HEK293 (cell line): ENCODE measurements around the gene NPR2.
A peak's percentile ranks its signal among the peaks of the same experiment; 100 is the strongest.

Source experiments
- GLI4 ChIP-seq: fragments of 450-650 bp; formaldehyde crosslinking; IDR thresholded peaks from 2 replicates; pipeline ENCODE4 v1.5.1; 2016; ENCODE audit warnings: missing biosample characterization, missing genetic modification characterization
- HIC1 ChIP-seq: fragments of 450-650 bp; formaldehyde crosslinking; IDR thresholded peaks from 2 replicates; pipeline ENCODE4 v1.5.1; 2016; ENCODE audit warnings: missing biosample characterization, missing genetic modification characterization
- INSM2 ChIP-seq: fragments of 450-650 bp; formaldehyde crosslinking; IDR thresholded peaks from 2 replicates; pipeline ENCODE4 v1.5.1; 2016; ENCODE audit warnings: missing biosample characterization, missing genetic modification characterization
- KLF16 ChIP-seq: fragments of 450-650 bp; formaldehyde crosslinking; IDR thresholded peaks from 2 replicates; pipeline ENCODE4 v1.5.1; 2017; ENCODE audit warnings: missing biosample characterization, missing genetic modification characterization
- KLF9 ChIP-seq: fragments of 450-650 bp; formaldehyde crosslinking; IDR thresholded peaks from 2 replicates; pipeline ENCODE4 v1.5.1; 2016; ENCODE audit warnings: missing biosample characterization, missing genetic modification characterization, low read depth
- PRDM4 ChIP-seq: fragments of 450-650 bp; formaldehyde crosslinking; IDR thresholded peaks from 2 replicates; pipeline ENCODE4 v1.5.1; 2017; ENCODE audit warnings: missing biosample characterization, missing genetic modification characterization
- REST ChIP-seq: fragments of 450-650 bp; formaldehyde crosslinking; IDR thresholded peaks from 2 replicates; pipeline ENCODE4 v1.5.1; 2016; ENCODE audit warnings: missing biosample characterization, missing genetic modification characterization
- SETDB1 ChIP-seq: IDR thresholded peaks from one replicate; pipeline ENCODE4 v1.6.1; 2017; ENCODE audit warnings: mild to moderate bottlenecking, low read length, moderate library complexity, mixed read lengths; ENCODE audit not compliant: insufficient read length
- ZBTB48 ChIP-seq: fragments of 450-650 bp; formaldehyde crosslinking; IDR thresholded peaks from 2 replicates; pipeline ENCODE4 v1.5.1; 2016; ENCODE audit warnings: missing biosample characterization, missing genetic modification characterization
- ZBTB8A ChIP-seq: fragments of 450-650 bp; formaldehyde crosslinking; IDR thresholded peaks from 2 replicates; pipeline ENCODE4 v1.5.1; 2016; ENCODE audit warnings: missing biosample characterization, missing genetic modification characterization
- ZNF112 ChIP-seq: fragments of 450-650 bp; formaldehyde crosslinking; IDR thresholded peaks from 2 replicates; pipeline ENCODE4 v1.5.0; 2017; ENCODE audit warnings: missing biosample characterization, missing genetic modification characterization
- ZNF366 ChIP-seq: fragments of 450-650 bp; formaldehyde crosslinking; conservative IDR thresholded peaks from 2 replicates; pipeline ENCODE4 v1.5.1; 2016; ENCODE audit warnings: missing biosample characterization, missing genetic modification characterization
- ZNF514 ChIP-seq: fragments of 450-650 bp; formaldehyde crosslinking; IDR thresholded peaks from 2 replicates; pipeline ENCODE4 v1.5.1; 2016; ENCODE audit warnings: missing biosample characterization, missing genetic modification characterization
- ZNF529 ChIP-seq: fragments of 450-650 bp; formaldehyde crosslinking; IDR thresholded peaks from 2 replicates; pipeline ENCODE4 v1.5.1; 2017; ENCODE audit warnings: missing genetic modification characterization, missing biosample characterization; ENCODE audit not compliant: insufficient replicate concordance
- ZNF549 ChIP-seq: fragments of 450-650 bp; IDR thresholded peaks from 2 replicates; pipeline ENCODE4 v1.5.1; 2018; ENCODE audit warnings: missing biosample characterization, missing genetic modification characterization, mild to moderate bottlenecking, inconsistent platforms, moderate library complexity
- ZNF555 ChIP-seq: fragments of 450-650 bp; formaldehyde crosslinking; conservative IDR thresholded peaks from 2 replicates; pipeline ENCODE4 v1.5.1; 2017; ENCODE audit warnings: missing biosample characterization, mild to moderate bottlenecking, missing genetic modification characterization, inconsistent platforms
- ZNF670 ChIP-seq: fragments of 450-650 bp; formaldehyde crosslinking; IDR thresholded peaks from 2 replicates; pipeline ENCODE4 v1.5.1; 2016; ENCODE audit warnings: missing biosample characterization, missing genetic modification characterization, low read depth
- ZNF707 ChIP-seq: fragments of 450-650 bp; formaldehyde crosslinking; IDR thresholded peaks from 2 replicates; pipeline ENCODE4 v1.5.1; 2016; ENCODE audit warnings: missing biosample characterization, missing genetic modification characterization
- ZNF777 ChIP-seq: fragments of 450-650 bp; formaldehyde crosslinking; IDR thresholded peaks from 2 replicates; pipeline ENCODE4 v1.5.1; 2017; ENCODE audit warnings: missing biosample characterization, missing genetic modification characterization, borderline replicate concordance
- ZSCAN16 ChIP-seq: fragments of 450-650 bp; formaldehyde crosslinking; IDR thresholded peaks from 2 replicates; pipeline ENCODE4 v1.5.1; 2016; ENCODE audit warnings: missing biosample characterization, missing genetic modification characterization
- ZSCAN18 ChIP-seq: fragments of 450-650 bp; formaldehyde crosslinking; IDR thresholded peaks from 2 replicates; pipeline ENCODE4 v1.5.1; 2016; ENCODE audit warnings: missing biosample characterization, missing genetic modification characterization
- ZSCAN23 ChIP-seq: fragments of 450-650 bp; formaldehyde crosslinking; IDR thresholded peaks from 2 replicates; pipeline ENCODE4 v1.5.1; 2016; ENCODE audit warnings: missing biosample characterization, missing genetic modification characterization
- TF ChIP-seq, protein P1 (sequence below): fragments of 450-650 bp; formaldehyde crosslinking; IDR thresholded peaks from 2 replicates; pipeline ENCODE4 v1.5.1; 2016; ENCODE audit warnings: missing biosample characterization, missing genetic modification characterization, low read depth
- TF ChIP-seq, protein P2 (sequence below): fragments of 450-650 bp; formaldehyde crosslinking; IDR thresholded peaks from 2 replicates; pipeline ENCODE4 v1.5.1; 2016; ENCODE audit warnings: missing biosample characterization, missing genetic modification characterization

Gene NPR2

GRCh38 chr9:35749515-35750255 lies 41.7 kb upstream of the NPR2 start (continued):
- TF ChIP-seq KLF16 (tag by site-specific recombination), result 0 out of 2 replicates have a peak, but pooled peaks have one; percentile 40
- TF ChIP-seq, protein P1, sequence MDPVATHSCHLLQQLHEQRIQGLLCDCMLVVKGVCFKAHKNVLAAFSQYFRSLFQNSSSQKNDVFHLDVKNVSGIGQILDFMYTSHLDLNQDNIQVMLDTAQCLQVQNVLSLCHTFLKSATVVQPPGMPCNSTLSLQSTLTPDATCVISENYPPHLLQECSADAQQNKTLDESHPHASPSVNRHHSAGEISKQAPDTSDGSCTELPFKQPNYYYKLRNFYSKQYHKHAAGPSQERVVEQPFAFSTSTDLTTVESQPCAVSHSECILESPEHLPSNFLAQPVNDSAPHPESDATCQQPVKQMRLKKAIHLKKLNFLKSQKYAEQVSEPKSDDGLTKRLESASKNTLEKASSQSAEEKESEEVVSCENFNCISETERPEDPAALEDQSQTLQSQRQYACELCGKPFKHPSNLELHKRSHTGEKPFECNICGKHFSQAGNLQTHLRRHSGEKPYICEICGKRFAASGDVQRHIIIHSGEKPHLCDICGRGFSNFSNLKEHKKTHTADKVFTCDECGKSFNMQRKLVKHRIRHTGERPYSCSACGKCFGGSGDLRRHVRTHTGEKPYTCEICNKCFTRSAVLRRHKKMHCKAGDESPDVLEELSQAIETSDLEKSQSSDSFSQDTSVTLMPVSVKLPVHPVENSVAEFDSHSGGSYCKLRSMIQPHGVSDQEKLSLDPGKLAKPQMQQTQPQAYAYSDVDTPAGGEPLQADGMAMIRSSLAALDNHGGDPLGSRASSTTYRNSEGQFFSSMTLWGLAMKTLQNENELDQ (tag by site-specific recombination), result no peak
- TF ChIP-seq ZNF112 (tag by site-specific recombination), result no peak
- 0 out of 2 replicates have a peak, but pooled peaks have one; percentile 12 for TF ChIP-seq REST (tag by site-specific recombination)
- TF ChIP-seq ZBTB48, result peak; percentile 15; the same call in 1 of the 2 replicates
- 0 out of 2 replicates have a peak, but pooled peaks have one; percentile 43 for TF ChIP-seq ZNF777 (tag by site-specific recombination)
- TF ChIP-seq ZNF555 (tag by site-specific recombination), result no peak
- no peak for TF ChIP-seq ZNF514 (tag by site-specific recombination)
- no peak for TF ChIP-seq INSM2 (tag by site-specific recombination)
- no peak for TF ChIP-seq ZNF670 (tag by site-specific recombination)
- TF ChIP-seq, protein P2, sequence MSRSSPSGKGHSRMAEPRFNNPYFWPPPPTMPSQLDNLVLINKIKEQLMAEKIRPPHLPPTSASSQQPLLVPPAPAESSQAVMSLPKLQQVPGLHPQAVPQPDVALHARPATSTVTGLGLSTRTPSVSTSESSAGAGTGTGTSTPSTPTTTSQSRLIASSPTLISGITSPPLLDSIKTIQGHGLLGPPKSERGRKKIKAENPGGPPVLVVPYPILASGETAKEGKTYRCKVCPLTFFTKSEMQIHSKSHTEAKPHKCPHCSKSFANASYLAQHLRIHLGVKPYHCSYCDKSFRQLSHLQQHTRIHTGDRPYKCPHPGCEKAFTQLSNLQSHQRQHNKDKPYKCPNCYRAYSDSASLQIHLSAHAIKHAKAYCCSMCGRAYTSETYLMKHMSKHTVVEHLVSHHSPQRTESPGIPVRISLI (tag by site-specific recombination), result no peak
- TF ChIP-seq ZBTB8A (tag by site-specific recombination), result no peak
- TF ChIP-seq ZNF549 (tag by site-specific recombination), result no peak
- no peak for TF ChIP-seq ZSCAN23
- TF ChIP-seq ZNF707 (tag by site-specific recombination), result no peak
- no peak for TF ChIP-seq ZNF529
- no peak for TF ChIP-seq ZSCAN18 (tag by site-specific recombination)
- TF ChIP-seq ZNF366 (tag by site-specific recombination), result no peak
- TF ChIP-seq SETDB1, result no peak
- TF ChIP-seq ZSCAN16, result no peak
- TF ChIP-seq HIC1 (tag by site-specific recombination), result no peak
- TF ChIP-seq GLI4 (tag by site-specific recombination), result 0 out of 2 replicates have a peak, but pooled peaks have one; percentile 21
- TF ChIP-seq PRDM4 (tag by site-specific recombination), result no peak
- 0 out of 2 replicates have a peak, but pooled peaks have one; percentile 22 for TF ChIP-seq KLF9 (tag by site-specific recombination)
